HG02981 (cell line): ENCODE data around the gene ERRFI1.

ENCODE experiments used
- ATAC-seq: cut with Tn5 transposase; IDR thresholded peaks from one replicate; pipeline ENCODE4 v1.9.1; 2021; ENCODE audit warnings: mild to moderate bottlenecking, moderate library complexity; ENCODE audit not compliant: unreplicated experiment

The ERRFI1 gene

GRCh38 chr1:8020032-8020431 is 6.1 kb downstream of the ERRFI1 start:
- no peak for ATAC-seq

GRCh38 chr1:8019229-8019620 is 6.9 kb downstream of the ERRFI1 start:
- no peak for ATAC-seq

GRCh38 chr1:8018492-8019228 is 7.4 kb downstream of the ERRFI1 start:
- ATAC-seq: no peak

DNA sequence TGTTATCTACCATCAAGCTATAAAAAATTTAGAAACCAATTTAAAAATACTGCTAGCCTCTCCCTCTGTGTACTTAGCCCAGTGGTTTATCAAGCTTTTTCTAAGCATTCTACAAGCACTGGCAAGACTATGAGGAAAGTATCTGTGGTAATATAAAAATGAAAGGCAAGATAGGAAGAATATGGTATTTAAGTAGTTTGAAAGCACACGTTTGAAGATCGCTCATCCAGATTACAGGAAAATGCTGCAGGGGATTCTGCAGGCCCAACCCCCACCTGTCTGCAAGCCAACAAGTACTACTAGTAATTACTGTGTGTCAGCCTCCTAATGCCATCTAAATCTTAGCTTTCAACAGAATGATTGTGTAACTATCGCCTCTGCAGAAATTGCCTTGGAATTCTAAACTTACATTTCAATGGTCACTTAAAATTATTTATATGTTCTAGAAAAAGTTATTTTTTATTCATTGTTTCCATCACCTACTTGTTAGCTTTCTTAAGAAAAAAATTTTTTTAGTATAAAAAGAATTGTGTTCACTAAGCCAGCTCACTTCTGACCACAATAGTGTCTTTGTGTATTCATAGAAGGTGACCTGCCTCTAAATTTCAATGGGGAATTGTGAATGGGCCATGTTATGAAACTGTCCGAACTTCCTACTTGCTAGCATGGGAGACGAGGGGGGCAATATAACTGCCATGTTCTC is 8.5 kb downstream of the ERRFI1 start:
- no peak for ATAC-seq

DNA sequence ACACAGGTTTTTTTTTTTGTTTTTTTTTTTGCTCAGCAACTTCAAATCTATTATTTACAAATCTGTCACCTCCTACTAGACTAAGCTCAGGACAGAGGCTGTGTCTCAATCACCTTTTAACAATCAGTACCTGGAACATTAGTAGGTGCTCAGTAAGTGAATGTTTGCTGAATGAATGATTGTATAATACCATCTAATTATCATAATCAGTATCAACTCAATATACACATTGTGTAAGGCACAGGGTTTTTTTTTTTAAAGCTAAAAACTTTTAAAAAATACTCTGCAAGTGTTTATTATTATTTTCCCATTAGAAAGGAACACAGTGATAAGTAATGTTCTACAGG is 9.2 kb downstream of the ERRFI1 start:
- ATAC-seq: no peak

- no peak for ATAC-seq
Measured at GRCh38 chr1:8016210-8016894, 9.8 kb downstream of the ERRFI1 start.

DNA sequence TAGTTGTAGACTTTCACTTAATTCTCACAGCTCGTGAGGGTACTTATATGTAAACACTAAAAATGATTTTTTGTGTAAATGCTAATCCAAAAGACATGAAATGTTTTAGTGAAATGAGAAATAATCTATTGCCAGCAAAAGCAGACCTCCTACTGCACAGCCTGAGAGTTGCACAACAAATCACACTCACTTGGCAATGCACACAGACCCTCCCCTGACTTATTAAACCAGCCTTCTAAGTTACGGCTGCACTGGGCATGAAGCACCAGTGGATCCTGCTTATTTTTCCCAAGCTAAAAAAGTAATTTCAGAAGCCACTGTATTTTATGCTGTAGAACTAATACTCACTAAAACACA is 10.3 kb downstream of the ERRFI1 start:
- ATAC-seq: no peak

GRCh38 chr1:8015036-8015808 is 10.9 kb downstream of the ERRFI1 start:
- no peak for ATAC-seq

GRCh38 chr1:8014381-8014988 is 11.6 kb downstream of the ERRFI1 start:
- ATAC-seq: no peak

DNA sequence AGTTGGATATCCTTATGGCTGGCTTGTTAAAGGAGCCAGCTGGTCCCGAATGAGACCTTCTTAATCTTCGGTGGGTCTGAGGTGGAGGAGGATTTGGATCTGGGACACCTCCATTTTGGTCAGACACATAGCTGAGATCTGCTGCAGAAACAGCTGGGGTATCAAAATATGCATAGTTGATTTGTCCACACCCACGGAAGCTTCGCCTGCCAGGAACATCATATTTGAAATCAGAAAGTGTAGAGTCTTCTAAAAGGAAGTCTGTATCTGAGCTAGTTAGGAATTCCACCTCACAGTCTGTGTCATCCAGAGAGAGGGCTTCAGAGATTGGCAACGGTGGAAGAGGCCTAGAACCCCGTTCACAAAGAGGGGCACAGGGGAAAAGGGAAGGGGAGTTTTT is 12.3 kb downstream of the ERRFI1 start:
- no peak for ATAC-seq

GRCh38 chr1:8013399-8013798 is 12.7 kb downstream of the ERRFI1 start:
- no peak for ATAC-seq

- ATAC-seq: no peak
Measured at GRCh38 chr1:8012955-8013354, 13.2 kb downstream of the ERRFI1 start.

GRCh38 chr1:8011923-8012858 is 13.9 kb downstream of the ERRFI1 start:
- ATAC-seq: no peak

DNA sequence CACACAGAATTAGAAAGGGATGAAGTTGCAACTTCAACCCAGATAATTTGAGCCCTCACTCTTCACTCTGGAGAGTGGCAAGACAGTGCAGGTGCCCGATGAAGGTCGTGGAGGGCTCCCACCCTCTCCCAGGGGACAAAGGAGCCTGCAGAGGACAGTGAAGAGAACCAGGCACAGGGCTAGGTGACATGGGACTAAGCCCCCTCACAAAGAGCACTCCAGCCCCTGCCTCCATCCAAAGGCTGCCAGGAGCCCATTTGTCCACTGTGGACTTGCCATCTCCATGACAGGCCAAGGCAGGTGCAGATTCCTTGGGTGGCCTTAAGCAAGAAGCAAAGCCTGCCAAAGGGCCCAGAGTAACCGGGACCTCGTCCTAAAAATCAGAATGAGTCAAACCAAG is 15.1 kb downstream of the ERRFI1 start:
- ATAC-seq: no peak

DNA sequence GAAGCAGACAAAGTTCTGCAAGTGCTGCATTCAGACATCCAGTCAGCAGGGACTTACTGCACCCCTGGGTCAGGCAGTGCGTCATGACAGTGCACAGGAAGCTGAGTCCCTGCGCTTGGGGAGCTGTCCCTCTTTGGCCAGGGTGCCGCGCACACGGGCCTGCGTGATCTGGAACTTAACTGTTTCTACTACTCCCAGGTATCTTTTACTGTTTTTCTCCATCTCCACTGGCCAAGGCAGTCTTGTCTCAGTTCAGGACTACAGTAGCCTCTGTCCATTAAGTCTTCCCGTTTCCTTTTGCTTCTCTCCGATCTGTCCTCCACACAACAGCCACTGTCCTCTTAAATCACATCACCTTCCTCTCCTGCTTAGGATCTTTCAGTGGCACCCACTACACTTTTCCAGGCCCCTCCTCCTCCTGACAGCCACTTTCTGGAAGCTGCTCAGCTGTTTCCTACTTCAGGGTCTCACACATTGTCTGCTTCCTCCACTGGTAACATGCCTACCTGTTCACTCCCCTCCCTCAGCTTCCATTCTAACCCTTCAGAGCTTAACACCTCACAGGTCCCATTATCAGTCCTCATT is 15.9 kb downstream of the ERRFI1 start:
- ATAC-seq: no peak

- no peak for ATAC-seq
Measured at GRCh38 chr1:8009043-8010002, 16.8 kb downstream of the ERRFI1 start.

- no peak for ATAC-seq
Measured at GRCh38 chr1:8006037-8006963, 19.8 kb downstream of the ERRFI1 start.
